GM18907 (cell line): Measurements from ENCODE around the gene HERC4.
"Not testable (repeated sequence)": the region's sequence is repeated elsewhere in the genome, so short reads cannot be mapped to it uniquely, and the experiment has no call there.

ENCODE experiments used
- ATAC-seq: cut with Tn5 transposase; IDR thresholded peaks from one replicate; pipeline ENCODE4 v1.9.1; 2021; ENCODE audit warnings: mild to moderate bottlenecking, moderate library complexity; ENCODE audit not compliant: unreplicated experiment

The HERC4 gene

DNA sequence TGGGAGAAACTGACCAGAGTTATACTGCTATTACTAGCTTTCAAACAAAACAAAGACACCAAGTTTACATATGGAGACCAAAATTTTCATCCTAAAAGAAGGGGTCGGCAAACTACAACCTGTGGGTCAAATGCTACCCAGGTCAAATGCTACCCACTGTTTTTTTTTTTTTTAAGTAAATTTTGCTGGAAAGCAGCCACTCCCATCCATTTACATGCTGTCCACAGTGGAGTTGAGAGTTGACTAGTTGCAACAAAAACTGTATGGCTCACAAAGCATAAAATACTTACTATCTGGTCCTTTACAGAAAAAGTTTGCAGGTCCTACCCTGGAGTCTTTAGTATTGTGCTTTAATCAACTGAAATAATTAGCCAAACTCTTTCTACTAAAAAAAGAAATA lies 99.2 kb downstream of the HERC4 start:
- ATAC-seq: no peak

- ATAC-seq: no peak
These were observed 103.8 kb downstream of the HERC4 start for GRCh38 chr10:67971311-67971710.

DNA sequence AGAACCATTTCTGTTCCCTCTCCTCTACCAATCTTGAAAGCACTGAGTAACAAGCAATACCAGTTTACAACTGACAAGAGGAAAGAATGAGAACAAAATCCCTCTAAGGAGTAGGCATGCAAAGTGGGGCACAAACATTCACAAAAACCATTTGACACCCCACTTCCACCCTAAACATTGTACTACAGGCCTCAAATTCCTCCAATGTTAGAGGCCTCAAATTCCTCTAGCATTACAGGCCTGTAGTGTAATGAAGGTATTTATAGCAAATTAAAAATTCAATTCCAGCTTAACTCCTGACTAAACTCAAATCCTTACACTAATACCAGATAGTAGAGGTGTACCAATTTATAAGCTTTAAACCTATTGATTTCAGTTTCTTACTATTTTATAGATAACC lies 105.2 kb downstream of the HERC4 start:
- ATAC-seq: no peak

GRCh38 chr10:67966035-67966434 lies 109.0 kb downstream of the HERC4 start:
- ATAC-seq: not testable (repeated sequence)

DNA sequence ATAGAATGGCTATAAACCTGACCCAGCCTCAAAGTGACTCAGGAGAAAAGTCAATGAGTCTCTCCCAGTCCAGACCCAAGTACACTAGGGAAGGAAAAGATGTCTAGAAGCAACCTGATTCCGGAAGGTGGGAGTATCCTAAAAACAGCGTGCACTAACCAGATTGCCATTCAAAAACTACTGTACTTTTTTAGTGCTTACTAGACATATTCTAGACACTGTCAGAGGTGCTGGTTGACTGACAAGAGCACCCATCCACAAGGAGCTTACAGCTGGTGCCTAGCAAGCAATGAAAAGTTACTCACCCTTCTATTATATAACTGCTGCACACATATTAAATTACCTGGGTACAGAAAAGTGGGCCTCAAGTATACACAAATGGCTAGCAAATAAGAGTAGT lies 109.6 kb downstream of the HERC4 start:
- no peak for ATAC-seq

- ATAC-seq: no peak
These were observed 115.1 kb downstream of the HERC4 start for GRCh38 chr10:67959839-67960476.

DNA sequence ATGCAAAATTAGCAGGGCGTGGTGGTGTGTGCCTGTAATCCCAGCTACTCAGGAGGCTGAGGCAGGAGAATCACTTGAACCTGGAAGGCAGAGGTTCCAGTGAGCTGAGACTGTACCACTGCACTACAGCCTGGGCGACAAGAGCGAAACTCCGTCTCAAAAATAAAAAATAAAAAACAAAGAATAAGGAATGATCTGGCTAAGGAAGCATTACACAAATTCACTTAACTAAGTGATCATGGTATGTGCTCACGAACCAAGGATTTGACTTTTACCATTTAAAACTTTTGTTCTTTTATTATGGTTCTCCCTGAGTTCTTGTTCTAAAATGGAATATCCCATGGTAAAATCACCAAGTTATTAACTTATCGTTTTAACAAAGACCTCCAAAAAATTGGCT lies 119.5 kb downstream of the HERC4 start:
- no peak for ATAC-seq

DNA sequence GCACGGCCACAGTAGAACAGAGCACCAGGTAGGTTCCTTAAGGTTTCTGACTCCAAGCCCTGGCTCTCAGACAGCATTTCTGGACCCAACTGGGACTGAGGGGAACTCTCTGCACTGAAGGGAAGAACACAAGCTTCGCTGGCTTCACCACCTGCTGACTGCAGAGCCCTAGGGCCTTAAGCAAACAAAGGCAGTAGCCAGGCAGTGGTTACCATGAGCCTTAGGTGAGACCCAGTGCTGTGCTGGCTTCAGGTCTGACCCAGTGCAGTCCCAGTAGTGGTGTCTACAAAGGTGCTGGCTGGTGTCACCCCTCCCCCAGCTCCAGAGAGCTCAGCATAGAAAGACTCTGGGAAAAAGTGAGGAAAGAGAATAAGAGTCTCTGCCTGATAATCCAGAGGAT lies 131.2 kb downstream of the HERC4 start:
- ATAC-seq: no peak

- no peak for ATAC-seq
These were observed 138.7 kb downstream of the HERC4 start for GRCh38 chr10:67936416-67936815.

DNA sequence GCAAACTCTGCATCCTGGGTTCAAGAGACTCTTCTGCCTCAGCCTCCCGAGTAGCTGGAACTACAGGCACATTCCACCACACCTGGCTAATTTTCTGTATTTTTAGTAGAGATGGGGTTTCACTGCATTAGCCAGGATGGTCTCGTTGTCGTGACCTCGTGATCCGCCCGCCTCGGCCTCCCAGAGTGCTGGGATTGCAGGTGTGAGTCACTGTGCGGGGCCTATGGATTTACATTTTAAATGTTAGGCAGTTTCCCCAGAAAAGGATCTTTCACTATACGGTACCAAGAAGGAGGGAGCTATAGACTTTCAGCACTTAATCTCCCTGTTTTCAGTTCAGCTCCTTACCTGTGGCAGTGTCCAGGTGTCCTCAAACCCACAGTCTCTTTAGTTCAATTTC lies 139.9 kb downstream of the HERC4 start:
- no peak for ATAC-seq

DNA sequence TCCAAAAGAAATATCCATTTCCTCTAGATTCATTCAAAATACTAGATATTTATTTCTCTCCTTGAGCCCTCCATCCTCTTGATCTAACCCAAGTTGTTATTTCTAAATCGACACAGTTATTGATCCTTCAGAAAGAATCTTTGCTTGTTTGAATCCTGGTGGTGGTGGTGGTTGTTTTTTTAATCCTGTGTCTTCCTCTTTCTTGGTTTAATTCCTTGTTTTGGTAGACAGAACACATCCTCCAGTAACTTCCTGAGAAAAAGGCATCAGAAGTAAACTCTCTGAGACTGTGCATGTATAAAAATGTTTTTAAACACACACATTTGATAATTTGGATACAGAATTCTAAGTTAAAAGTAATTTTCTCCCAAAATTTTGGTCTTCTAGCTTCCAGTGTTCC lies 140.7 kb downstream of the HERC4 start:
- no peak for ATAC-seq

GRCh38 chr10:67933199-67933598 lies 141.9 kb downstream of the HERC4 start:
- no peak for ATAC-seq

- ATAC-seq: no peak
These were observed 148.1 kb downstream of the HERC4 start for GRCh38 chr10:67926951-67927350.

DNA sequence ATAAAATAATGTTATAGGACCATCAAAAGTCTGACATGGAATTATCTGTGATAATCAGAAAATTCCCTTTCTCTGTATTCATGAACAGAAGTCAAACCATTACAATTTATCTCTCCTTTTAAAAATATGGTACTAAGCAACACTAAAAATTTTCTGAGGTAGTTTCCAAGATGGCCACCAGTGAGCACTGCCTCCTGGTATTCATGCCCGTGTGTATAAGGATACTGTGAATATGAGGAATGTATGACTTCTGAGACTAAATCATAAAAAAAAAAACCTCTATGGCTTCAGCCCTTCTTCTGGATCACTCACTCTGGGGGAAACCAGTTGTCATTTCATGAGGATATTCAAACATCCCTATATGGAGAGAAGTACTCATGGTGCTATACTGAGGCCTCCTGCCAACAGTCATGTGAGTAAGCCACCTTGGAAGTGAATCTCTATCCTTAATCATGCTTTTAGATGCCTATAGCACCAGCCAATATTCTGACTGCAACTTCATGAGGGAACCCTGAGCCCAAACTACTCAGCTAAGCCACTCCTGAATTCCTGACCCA lies 149.6 kb downstream of the HERC4 start:
- no peak for ATAC-seq

DNA sequence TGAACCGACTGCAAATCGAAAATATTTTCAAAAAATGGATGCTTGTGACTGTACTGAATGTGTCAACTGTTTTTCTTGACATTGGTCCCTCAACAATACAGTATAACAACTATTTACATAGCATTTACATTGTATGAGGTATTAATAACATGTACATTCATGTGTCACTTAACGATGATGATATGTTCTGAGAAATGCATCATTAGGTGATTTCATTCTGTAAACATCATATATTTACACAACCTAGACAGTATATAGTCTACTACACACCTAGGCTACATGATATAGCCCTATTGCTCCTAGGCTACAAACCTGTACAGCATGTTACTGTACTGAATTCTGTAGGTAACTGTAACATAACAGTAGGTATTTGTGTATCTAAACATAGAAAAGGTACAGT lies 150.9 kb downstream of the HERC4 start:
- no peak for ATAC-seq

DNA sequence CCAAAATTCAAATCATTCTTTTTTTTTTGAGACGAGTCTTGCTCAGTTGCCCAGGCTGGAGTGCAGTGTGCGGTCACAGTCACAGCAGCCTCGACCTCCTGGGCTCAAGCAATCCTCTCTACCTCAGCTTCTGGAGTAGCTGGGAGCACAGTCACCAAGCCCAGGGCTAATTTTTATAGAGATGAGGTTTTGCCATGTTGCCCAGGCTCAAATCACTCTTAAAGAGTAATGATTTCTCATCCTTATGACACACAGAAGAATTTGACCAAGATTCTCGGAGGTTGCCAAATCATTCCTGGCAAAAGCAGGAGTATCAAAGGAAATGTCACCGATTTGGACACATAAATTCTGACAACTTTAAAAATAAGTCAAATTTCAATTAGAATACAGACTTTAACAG lies 151.5 kb downstream of the HERC4 start:
- ATAC-seq: no peak

DNA sequence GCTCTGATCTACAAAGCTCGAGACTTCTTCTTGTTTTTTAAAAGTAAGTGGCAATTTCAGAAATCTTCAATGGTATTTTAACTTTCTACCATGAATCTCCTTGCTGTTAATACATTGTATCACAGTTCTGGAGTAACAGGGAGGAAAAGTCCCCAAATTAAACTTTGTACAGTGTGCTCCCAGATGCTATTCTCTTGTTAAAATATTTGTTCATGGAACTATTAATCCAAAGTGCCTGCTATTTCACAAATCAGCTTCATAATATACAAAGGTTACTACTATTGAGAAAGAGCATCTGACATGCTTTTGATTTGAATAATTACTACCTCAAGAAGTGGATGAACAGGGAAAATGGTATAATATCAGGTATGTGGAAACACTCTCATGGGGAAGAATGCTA lies 154.0 kb downstream of the HERC4 start:
- no peak for ATAC-seq

DNA sequence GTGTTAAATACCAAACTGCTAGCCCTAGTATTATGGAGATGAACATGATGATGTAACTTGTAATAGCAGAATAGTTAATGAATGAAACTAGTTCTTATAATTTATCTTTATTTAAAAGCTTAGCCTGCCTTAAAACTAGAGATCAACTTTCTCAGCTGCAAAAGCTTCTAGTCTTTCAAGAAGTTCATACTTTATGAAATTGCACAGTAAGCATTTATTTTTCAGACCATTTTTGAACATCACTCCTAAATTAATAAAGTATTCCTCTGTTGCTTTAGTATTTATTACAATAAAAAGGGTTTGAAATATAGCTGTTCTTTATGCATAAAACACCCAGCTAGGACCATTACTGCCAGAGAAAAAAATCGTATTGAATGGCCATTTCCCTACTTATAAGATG lies 157.4 kb downstream of the HERC4 start:
- ATAC-seq: no peak

DNA sequence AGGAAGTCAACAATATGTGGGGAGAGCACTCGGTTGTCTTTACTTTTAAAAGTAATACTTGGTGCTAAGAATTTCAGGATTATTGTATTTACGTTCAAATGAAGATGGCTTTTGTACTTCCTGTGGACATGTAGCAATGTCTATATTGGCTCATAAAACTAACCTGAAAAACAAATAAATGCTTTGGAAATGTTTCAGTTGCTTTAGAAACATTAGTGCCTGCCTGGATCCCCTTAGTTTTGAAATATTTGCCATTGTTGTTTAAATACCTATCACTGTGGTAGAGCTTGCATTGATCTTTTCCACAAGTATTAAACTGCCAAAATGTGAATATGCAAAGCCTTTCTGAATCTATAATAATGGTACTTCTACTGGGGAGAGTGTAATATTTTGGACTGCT lies 157.9 kb downstream of the HERC4 start:
- no peak for ATAC-seq

- ATAC-seq: no peak
These were observed 160.2 kb downstream of the HERC4 start for GRCh38 chr10:67914777-67915340.

DNA sequence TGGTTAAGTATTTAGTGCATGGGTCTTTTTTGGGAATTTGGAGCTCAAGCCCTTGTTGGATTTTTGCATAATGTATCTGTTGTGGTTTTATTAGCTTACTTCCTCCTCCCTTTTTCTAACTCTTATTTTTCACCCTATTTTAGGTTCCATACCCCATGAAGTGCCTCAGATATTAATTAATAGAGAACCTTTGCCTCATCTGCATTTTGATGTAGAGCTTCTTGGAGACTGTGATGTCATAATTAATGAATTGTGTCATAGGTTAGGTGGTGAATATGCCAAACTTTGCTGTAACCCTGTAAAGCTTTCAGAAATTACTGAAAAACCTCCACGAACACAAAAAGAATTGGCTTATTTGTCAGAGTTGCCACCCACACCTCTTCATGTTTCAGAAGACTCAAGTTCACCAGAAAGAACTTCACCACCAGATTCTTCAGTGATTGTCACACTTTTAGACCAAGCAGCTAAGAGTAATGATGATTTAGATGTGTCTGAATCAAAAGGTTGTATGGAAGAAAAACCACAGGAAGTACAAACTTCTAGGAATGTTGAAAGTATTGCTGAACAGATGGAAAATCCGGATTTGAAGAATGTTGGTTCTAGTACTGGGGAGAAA lies 162.6 kb downstream of the HERC4 start:
- ATAC-seq: no peak

DNA sequence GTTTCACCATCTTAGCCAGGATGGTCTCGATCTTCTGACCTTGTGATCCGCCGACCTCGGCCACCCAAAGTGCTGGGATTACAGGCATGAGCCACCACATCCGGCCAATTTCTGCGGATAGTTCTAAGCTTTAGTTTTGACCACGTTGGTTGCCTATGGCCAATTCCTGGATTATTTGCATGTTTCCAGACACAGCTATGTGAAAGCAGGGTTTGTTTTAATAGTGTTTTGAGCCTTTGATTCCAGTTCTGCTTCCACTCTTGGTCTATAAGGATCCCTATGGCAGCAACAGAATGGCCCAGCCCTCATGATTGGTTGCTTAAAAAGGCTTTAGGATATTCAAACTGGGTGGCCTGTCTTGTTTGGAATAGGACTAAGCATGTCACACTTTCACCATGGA lies 171.5 kb downstream of the HERC4 start:
- no peak for ATAC-seq
